GM12874 (cell line): ENCODE measurements around the gene CA10.

Experiments
- CTCF ChIP-seq: IDR thresholded peaks from 2 replicates; pipeline ENCODE4 v1.5.1; 2011; ENCODE audit warnings: low read depth, mild to moderate bottlenecking, control low read depth, low read length, moderate library complexity; ENCODE audit not compliant: insufficient read depth

CA10 gene

DNA sequence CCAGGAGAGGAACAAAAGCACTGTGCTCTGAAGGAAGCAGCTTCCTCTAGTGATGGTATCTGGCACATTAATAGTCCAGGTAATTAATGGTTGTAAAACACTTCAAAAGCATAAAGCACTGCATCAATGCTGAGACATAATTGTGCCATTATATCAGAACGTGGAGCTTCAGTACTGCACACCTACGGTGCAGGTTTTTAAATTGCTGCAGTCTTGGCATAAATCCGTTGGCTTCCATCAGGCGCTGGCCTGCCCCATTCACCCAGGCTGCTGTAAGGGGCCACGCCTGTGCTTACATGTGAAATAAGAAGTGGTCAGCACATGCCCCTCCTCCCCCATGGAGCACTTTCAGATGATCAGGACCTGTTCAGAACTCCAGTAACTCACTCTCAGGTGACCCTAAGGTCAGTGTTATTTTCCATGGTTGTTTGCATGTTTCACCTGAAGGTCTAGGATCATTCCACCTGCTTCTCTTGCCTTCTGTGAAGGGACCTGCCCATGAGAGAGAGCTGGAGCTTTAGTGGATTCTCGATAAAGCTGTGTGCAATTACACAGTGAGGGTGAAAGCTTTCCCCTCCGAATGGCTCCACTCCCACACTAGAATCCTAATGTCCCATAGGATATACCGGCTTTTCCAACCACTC lies 345.3 kb downstream of the CA10 start:
- TF ChIP-seq CTCF = no peak

DNA sequence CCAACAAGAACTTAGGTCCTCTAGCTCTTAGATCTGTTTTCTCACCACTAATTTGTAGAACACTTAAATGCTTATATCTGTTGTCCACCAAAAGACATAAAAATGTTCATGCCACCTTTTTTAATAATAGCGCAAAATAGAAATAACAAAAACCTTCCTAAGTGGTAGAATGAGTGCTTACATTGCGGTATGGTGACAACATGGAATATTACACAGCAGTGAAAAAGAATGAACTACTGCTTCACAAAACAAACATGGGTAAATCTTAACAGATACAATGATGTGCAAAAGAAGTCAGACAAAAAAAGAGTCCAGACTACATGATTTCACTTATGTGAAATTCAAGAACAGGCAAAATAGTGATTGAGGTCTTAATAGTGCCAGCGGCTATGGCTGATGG lies 351.1 kb downstream of the CA10 start:
- TF ChIP-seq CTCF = no peak

- TF ChIP-seq CTCF = no peak
Observed at GRCh38 chr17:51805765-51806164, 352.7 kb downstream of the CA10 start.

DNA sequence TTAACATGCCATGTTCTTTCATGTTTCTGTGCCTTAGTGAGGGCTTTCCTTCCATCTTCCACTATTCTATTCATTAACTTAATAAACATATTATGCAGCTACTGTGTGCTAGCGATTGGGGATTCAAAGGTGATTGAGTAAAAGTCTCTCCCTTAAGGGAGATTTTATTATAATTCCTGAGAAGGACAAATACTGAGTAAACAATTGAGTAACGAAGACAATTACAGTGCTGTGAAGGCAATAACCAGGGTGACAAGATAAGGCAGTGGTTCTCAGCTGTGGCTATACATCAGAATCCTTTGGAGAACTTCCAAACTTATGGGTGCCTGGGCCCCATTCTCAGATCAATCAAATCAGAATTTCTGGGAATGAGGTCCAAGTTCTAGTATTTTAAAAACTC lies 353.3 kb downstream of the CA10 start:
- no peak for TF ChIP-seq CTCF

- TF ChIP-seq CTCF = no peak
Observed at GRCh38 chr17:51803161-51803560, 355.4 kb downstream of the CA10 start.

GRCh38 chr17:51802544-51802943 lies 356.0 kb downstream of the CA10 start:
- TF ChIP-seq CTCF = no peak

GRCh38 chr17:51801626-51802025 lies 356.9 kb downstream of the CA10 start:
- TF ChIP-seq CTCF = no peak
